Cortex of kidney (tissue), 1 donor: ENCODE measurements around the gene GLIPR2.
"Not testable (repeated sequence)": the region's sequence is repeated elsewhere in the genome, so short reads cannot be mapped to it uniquely, and the experiment has no call there.

ENCODE experiments used
- DNase-seq: peaks from one replicate; lab custom pipeline; 2025; lab: John Stamatoyannopoulos, UW

The GLIPR2 gene

DNA sequence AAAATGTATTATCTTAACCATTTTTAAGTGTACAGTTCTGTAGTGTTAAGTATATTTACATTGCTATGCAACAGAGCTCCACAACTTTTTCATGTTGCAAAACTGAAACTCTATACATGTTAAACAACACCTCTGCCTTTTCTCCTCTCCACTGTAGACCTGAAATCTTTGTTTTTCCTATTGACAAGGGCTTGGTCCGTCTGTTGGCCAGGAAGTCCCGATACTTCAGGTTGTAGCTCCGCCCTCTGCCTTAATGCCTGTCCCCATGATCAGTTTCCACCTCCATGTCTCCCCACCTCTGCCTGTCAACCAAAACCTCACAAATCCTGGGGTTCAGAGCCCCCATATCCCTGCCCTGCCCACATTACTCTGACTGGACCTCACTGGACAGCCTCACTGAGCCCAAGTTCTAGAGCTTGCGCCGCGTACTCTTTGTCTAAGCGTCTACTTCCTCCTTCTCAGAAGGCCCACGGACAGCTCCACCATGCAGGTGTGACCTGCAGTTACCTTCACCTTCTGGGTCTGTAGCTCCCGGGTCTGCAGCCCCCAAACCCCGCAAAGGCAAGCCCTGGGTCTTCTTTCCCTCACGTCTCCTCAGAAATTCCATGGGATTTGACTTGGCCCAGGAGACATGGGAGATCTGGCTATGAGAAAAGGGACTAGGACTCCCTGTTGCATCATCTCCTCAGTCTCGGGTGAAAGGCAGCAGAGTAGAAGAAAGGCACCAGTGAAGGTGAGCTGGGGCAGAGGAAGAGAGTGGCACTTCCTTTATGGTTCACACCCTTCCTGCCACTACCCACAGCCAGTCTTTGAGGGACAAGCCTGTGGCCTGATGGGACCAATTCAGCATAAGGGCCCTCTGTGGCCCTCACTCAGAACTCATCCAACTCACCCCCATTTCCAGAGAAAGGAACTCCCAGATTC, 8.0 kb downstream of the GLIPR2 start:
- no peak for DNase-seq

DNA sequence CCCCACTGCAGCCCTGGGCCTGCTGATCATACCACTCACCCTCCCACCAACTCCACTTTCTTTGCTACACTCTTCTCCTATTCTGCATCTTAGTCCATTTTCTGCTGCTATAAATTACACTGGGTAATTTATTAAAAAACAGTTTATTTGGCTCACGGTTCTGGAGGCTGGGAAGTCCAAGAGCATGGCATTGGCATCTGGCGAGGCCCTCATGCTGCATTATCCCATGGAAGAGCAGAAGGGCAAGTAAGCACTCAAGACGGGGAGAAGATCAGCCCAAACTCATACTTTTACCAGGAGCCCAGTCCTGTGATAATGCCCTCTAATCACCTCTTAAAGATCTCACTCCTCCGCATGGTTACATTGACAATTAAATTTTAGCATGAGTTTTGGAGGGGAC, 9.4 kb downstream of the GLIPR2 start:
- DNase-seq, result no peak

GRCh38 chr9:36146651-36147050, 10.1 kb downstream of the GLIPR2 start:
- no peak for DNase-seq

DNA sequence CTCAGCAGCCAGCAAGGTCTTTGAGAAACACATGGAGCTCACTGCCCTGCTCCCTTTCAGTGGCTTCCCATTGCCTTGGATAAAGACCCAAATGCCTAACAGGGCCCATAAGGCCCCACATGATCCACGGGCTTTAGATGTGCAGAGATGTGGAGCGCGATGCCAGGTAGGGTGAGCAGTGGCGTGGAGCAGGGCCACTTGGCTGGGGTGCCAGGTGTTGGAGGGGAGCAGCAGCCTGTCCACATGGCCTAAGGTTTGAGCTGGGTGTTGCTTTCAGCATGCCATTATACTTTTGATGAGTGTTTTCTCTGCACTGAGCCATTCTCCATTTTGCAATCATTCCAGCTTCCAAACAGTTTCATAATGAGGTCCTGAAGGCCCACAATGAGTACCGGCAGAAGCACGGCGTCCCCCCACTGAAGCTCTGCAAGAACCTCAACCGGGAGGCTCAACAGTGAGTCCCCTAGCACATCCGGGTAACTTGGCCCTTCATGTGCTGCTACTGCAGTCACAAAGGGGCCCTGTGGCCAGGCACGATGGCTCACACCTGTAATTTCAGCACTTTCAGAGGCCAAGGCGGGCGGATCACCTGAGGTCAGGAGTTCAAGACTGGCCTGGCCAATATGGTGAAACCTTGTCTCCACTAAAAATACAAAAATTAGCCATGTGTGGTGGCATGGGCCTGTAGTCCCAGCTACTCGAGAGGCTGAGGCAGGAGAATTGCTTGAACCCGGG, 11.1 kb downstream of the GLIPR2 start:
- DNase-seq, result no peak

DNA sequence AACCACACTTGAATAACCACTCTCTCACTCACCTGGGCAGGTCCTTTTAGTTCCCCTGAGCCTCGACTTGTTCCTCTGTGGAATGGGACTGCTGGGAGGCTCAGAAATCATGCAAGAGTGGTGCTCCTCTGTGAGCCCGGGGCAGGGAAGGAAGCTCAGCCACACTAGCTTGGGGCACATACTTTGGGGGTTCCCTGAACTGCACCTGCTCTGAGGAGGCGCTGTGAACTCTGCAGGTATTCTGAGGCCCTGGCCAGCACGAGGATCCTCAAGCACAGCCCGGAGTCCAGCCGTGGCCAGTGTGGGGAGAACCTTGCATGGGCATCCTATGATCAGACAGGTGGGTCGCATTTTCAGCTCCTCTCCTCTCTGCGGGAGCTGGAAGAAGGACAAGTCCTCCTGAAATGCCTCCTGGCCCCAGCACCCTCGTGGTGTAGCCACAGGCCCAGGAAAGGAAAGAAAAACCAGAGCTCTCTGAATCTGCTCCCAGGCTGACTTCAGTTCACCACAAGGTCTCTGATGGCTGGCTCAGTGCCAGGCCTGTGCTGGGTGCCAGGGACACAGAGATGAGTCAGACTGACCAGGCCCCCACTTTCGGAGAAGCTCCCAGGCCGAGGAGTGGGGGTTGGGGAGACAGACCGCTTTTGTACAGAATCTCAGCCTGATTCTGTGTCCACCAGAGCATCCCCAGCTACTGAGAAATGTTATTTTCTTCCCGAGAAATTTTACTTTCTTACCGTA, 11.9 kb downstream of the GLIPR2 start:
- no peak for DNase-seq

- DNase-seq, result no peak
These were observed 12.7 kb downstream of the GLIPR2 start for GRCh38 chr9:36149197-36149596.

- no peak for DNase-seq
These were observed 14.2 kb downstream of the GLIPR2 start for GRCh38 chr9:36150574-36151315.

DNA sequence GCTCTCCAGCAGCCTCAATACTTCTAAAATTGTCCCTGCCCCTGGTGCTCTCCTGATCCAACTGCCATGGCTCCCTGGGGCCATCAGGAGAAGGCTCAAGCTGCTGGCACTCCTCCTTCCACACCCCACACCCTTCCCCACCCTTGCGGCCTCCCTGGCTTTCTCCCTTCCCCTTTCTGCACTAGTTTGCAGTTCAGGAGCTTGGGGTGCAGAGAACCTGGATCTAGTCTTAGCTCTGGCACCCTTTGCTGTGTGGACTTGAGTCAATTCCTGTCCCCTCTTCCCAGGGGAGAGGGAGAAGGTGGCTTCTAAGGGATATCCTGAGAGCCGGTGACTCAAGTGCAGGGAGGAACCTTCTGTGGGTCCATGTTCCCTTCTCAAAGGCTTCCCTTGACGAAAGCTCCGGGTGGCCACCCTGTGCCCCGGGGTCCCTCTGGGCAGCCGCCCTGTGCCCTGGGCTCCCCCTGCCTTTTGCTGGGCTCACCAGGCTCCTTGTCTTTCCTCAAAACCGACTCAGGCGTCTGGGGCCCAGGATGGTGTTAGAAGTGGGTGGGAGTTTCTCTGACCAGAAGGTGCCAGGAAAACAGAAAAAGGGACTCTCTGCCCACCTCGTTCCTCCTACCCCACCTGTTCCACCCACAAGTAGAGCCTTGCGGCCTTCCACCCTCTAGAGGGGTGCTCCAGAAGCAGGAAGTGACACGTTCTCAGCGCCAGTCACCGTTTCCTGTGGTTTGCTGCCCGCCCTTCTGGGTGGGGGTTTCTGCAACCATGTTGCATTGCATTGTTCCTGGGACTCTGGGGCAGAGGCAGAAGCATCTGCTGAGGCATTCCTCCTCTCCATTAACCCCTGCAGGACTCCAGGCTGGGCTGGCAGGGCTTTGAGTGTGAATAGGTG, 15.0 kb downstream of the GLIPR2 start:
- no peak for DNase-seq

- DNase-seq, result no peak
These were observed 16.4 kb downstream of the GLIPR2 start for GRCh38 chr9:36152741-36153438.

GRCh38 chr9:36153746-36154145, 17.2 kb downstream of the GLIPR2 start:
- DNase-seq, result no peak

DNA sequence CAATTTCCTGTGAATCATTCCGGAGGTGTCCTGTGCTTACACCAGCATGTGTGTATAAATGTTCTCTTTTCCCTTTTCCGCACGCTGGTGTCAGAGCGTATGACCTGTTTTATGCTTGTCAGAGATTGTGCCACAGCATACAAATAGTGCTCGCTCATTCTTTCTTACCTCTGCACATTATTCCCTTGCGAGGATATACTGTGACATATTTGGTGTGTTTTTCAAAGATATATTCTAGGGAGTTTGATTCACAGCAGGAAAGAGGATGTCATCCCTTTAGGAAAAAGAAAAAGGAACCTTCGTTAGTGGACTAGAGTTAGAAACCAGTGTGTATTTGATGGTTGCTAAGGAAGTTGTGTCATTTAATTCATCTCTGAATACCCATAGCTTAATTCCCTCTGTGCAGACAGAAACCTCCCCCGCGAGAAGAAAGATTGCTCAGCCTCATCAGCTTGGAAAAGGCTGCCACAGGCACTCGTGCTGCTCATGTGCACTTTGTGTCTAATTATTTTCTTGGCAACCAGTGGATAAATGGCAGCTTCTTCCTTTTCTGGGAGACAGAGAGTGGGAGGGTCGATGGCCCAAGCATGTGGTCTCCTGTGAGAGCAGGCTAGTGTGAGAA, 17.9 kb downstream of the GLIPR2 start:
- DNase-seq, result no peak

GRCh38 chr9:36156116-36156515, 19.6 kb downstream of the GLIPR2 start:
- DNase-seq, result no peak

GRCh38 chr9:36158122-36158521, 21.6 kb downstream of the GLIPR2 start:
- DNase-seq, result no peak

DNA sequence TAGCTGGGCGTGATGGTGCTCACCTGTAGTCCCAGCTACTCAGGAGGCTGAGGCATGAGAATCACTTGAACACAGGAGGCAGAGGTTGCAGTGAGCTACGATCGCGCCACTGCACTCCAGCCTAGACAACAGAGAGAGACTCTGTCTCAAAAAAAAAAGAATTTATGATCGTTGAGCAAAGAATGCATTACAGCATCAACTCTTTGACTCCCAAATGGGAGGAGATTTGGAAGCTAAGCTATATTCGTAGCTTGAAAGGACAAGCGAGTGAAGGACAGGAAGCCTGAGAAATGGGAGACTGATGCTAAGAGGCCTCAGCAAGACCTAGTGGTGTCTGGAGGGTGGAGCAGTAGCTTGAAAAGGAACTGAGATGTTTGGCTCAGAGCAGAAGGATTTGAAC, 22.4 kb downstream of the GLIPR2 start:
- DNase-seq, result no peak

DNA sequence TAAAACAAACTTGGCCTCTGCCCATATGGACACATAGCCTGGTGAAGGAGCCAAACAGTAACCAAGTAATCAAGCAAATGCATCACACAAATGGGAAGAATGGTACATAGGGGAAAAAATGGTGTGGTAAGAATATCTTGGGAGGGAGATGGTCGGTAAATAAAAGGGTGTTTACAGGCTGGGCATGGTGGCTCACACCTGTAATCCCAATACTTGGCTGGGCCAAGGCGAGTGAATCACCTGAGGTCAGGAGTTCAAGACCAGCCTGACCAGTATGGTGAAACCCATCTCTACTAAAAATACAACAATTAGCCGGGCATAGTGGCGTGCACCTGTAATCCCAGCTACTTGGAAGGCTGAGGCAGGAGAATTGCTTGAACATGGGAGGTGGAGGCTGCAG, 23.0 kb downstream of the GLIPR2 start:
- not testable (repeated sequence) for DNase-seq

- not testable (repeated sequence) for DNase-seq
These were observed 23.6 kb downstream of the GLIPR2 start for GRCh38 chr9:36160126-36160525.

DNA sequence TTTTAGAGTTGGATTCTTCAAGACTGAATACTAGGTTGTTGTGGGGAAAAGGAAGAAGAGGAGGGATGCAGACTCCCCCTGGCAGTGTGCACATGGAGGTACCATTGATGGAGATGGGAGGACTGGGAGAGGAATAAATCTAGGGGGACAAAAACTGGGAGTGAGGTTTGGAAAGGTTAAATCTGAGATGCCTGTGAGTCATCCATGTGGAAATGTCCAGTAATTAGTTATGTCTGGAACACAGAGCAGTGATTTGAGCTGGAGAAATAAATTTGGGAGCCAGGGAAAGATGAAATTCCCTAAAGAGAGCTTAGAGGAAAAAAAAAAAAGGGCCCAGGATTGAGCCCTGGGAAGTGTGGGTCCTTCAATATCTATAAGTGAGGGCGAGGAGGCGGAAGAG, 24.7 kb downstream of the GLIPR2 start:
- no peak for DNase-seq

DNA sequence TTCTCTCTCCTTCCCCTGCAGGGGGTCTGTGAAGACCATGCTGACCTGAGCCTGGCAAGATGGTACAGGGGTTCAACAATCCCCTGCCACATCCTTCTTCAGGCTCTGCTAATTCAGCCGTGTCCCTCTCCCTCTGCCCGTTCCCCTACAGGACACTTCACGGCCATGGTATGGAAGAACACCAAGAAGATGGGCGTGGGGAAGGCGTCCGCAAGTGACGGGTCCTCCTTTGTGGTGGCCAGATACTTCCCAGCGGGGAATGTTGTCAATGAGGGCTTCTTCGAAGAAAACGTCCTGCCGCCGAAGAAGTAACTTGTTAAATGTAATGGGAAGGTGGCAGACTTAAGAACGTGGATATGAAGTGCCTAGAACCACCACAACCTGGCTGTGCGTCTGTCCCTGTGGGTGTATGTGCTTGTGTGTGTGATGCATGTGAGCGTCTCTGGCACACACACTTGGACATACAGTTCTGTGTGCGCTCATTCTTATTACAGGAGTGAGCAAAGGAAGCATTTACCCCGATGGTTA, 25.7 kb downstream of the GLIPR2 start:
- DNase-seq, result no peak

- no peak for DNase-seq
These were observed 26.7 kb downstream of the GLIPR2 start for GRCh38 chr9:36163049-36163785.
